GM18873 (cell line): Measurements from ENCODE around the gene MSL1.

ENCODE experiments used
- ATAC-seq: cut with Tn5 transposase; IDR thresholded peaks from one replicate; pipeline ENCODE4 v1.9.1; 2021; ENCODE audit warnings: mild to moderate bottlenecking, moderate library complexity, moderate number of reproducible peaks; ENCODE audit not compliant: unreplicated experiment, low FRiP score

Gene MSL1

DNA sequence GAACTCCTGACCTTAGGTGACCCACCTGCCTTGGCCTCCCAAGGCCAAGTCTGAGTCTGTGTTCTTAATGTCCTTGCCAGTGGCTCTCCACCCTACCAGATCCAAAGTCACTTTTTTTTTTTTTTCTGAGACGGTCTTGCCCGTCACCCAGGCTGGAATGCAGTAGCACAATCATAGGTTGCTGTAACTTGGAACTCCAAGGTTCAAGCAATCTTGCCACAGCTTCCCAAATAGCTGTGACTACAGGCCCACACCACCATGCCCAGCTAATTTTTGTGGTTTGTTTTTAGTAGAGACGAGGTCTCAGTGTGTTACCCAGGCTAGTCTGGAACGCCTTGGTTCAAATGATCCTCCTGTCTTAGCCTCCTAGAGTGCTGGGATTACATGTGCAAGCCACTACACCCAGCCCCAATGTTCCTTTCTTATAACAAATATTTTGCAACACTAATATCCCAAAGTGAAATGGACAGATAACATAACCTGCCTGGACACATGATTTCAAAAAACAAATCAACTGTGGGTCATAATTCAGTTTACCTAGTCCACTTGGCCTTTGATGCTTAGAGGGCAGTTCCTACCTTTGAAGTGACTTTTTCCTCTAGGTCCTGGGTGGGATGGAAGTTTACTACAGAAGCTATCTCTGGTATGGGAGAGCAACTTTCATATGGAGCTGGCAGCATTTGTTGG is 51.5 kb downstream of the MSL1 start:
- ATAC-seq, result no peak

DNA sequence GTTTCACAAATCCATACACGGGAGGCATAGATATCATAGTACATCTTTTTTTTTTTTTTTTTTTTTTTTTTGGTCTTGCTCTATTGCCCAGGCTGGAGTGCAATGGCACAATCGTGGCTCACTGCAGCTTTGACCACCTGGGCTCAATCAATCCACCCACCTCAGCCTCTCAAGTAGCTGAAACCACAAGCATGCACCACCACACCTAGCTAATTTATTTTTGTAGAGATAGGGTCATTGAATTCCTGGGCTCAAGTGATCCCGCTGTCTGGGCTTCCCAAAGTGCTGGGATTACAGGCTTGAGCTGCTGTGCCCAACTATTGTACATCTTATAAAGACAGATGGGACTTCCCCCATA is 52.0 kb downstream of the MSL1 start:
- no peak for ATAC-seq

DNA sequence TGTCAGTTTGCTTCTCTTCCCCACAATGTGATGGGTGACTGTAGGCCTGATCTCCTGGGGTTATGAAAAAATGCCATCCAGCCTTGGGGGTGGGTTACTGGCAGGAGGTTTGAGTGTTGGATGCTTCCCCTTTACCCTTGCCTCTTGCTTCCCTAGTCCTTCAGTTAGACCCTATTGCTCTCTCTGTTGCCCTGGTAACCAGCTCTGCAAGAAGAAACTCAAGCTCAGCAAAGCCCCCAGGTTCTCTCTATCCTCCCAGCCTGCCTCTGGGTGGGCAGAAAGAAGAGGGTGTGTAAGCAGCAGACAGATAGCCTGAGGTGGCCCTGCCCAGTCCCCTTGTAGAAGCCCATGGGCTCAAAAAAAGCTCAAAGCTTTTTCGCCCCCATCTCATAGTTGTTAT is 52.7 kb downstream of the MSL1 start:
- ATAC-seq, result no peak

DNA sequence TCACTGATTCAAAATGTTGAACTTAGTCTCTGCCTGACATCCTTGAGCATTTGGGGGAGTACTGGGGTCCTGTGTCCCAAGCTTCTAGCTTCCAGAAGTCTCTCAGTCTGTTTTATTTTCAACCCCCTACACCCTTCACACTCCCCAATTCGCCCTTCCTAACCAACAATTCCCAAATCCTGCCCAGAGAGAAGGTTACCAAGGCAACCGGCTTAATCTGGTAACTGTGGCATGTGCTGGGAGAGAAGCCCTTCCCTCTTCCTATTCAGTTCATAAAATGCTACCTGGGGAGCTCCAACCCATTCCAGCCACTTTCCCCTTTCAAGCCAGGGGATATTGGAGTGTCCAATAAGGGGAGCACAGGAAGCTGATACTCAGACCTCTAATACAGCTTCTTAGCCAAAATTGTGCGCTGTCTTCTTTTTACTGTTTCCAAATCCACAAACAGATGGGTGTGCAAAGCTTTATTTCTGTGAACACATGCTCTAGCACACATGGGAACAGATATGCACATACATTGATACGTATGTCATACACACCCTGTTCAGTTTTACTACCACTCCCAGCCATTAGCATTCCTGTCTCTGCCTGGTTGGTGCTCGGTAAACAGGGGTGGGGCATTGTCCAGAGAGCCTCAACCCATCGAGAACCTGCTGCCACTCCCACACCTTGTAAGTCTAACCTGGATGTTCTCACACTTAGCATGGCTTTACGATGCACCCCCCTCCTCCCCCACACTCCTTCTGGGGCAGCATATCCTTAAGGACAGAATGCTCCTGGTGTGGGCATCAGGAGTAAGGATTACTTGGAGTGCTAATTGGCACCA is 54.4 kb downstream of the MSL1 start:
- ATAC-seq, result no peak

DNA sequence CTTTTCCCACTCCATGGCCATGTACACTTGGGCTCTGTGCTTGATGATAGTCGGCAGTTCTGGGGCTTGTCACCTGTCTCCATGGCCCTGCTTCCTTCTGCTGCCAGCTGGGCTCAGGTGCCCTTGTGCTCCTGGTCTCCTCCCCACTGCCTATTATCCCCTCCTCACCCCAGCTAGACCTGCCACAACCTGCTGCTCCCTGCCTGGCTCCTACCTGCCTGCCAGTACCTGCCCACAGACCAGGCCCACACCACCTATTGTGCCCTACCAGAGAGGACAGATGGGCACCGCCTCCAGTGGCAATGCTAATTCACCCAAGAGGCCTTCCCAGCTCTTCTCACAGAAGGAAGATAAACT is 55.0 kb downstream of the MSL1 start:
- no peak for ATAC-seq

DNA sequence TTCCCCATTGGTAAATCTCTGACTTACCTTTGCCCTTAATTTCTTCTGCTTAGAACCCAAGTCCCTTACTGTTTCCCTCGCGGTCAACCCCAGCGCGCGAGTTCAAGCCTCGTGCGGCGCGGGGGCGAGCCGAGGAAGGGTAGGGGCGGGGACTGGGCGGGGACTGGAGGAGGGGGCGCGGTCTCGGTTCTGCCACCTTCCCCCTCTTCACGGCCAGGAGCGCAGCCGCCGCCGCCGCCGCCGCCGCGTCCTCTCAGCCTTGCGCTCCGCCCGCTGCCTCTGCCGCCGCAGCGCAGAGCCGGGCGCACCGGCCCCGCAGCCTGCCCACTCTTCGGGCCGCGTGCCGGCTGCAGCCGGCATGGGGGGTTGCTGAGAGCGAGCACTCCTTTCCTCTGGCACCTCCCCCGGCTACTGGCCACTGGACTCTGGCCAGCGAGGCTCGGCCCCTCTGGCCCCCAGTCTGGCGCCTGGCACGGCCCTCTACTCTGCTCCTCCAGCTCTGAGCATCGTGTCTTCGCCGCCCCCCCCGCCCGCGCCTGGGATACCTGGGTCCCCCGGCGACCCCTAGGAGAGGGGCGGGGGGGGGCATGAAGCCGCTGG is 55.6 kb downstream of the MSL1 start, which contains the start of gene RAPGEFL1:
Gene RAPGEFL1, plus strand, starts transcription at position 196 of the 600 bp plus-strand sequence. Its CDS starts 392 bp downstream, at position 588.
- no peak for ATAC-seq

DNA sequence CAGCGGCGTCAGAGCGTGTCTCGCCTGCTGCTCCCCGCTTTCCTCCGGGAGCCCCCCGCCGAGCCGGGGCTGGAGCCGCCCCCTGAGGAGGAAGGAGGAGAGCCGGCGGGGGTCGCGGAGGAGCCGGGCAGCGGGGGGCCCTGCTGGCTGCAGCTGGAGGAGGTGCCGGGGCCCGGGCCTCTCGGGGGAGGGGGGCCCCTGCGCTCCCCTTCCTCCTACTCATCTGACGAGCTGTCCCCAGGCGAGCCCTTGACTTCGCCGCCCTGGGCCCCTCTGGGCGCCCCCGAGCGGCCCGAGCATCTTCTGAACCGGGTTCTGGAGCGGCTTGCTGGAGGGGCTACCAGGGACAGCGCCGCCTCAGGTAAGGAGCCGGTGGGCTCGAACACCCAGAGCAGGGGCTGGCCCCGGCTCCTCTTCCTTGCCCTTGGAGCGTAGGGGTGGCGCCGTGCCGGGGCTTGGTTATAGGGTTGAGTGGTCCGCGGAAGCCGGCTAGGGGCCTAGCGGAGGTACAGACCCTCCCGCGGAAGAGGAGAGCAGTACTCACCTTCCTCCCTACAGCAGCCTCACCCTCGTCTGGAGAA is 56.3 kb downstream of the MSL1 start:
- ATAC-seq, result no peak

DNA sequence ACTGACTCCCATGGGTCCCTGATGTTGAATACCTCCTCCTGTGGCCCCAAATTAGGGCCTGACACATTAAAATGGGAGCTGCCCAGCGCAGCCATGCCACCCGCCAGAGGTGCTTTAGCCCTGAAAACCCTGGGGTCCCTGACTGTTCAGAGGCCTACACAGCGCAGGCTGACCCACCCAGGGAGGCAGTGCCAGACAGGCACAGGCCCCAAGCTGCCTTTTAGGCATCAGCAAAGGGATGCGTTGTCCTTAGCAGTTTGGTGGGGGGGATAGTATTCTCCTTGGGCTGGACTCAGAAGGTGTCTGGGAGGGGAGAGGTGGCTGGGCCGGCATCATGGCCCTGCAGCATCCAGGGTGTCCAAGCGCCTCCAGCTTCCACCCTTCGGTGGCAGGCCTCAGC is 56.9 kb downstream of the MSL1 start:
- no peak for ATAC-seq

DNA sequence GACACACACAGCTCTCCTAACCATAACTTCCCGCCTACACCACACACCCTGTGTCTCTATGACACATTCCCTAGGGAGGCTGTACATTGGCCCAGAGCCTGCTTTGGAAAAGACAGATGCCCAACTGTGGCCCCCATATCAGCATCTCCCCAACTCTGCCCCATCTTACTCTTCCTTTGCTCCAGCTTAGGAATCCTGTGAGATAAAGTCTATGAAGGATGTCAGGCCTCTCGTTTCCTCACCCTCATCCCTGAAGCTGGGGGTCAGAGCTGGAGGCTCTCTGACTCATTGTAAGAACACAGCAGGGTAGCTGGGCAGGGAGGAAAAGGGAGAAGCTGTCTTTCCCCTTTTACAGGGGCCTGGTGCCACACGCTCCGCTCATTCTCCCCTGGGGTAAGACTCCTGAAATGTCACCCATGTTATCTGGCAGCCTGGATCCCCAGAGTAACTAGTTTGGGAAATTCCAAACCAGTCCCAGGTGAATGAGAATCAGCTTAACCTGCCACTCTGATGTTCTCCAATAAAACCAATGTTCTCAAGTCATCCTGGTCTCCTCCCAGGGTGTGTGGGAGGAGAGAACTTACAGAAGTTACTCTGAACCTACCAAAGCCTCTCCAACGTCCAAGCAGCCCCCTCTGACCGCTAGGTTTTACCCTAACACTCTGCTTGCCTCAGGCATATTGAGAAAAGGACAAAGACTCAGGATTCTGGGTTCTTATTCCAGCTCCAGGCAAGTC is 58.3 kb downstream of the MSL1 start:
- ATAC-seq, result no peak

DNA sequence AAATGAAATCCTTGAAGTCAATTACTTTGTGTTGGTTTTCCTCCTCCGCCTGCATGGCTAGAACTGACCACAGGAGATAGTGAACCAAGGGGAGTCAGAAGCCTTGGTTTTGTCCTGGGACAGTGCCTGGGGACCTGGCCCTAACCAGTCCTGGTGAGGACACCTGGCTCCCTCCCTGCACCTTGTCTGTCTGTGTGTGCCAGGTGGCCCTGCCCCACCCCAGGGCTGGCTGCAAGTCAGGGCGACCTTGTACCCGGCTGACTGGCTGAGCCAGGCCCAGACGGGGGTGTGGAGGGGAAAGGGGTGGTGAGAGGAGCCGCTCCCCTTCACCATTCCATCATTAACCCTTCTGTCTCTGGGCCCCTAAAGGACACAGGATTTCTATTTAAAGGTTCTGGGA is 58.9 kb downstream of the MSL1 start:
- ATAC-seq, result no peak

DNA sequence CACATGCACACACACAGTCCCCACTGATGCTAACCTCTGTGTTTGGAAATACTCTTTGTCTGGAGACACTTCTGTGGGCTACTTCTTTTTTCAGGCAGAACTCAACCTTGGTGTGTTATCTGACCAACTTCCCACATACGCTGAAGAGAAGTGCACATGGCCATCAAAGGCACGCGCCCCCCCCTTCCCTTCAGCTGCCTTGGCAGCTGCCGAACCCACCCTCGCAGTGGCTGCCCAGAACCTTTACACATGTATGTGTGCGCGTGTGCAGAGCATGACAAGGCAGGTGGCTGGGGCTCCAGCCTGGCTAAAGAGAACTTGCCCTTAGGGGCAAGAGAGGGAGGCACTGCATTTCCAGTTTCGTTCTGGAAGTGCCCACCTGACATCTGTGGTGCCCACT is 59.4 kb downstream of the MSL1 start:
- no peak for ATAC-seq

DNA sequence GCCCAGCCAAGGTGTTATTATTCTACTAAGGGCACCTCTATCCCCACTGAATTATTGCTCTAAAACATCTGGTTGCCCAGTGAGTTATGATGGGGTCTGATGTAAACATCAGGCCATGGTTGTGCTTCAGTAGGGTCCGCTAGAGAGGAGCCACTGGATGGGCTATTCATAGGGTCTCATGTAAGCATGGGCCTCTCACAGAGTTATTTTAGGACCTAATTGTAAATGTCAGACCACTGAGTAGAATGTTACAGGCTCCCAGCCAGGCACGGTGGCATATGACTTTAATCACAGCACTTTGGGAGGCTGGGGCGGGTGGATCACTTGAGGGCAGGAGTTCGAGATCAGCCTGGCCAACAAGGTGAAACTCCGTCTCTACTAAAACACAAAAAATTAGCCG is 60.8 kb downstream of the MSL1 start:
- no peak for ATAC-seq
